HG02763 (cell line): ENCODE results near the gene SMTNL2.
"Not testable (repeated sequence)": the region's sequence is repeated elsewhere in the genome, so short reads cannot be mapped to it uniquely, and the experiment has no call there.

ENCODE experiments used
- ATAC-seq: cut with Tn5 transposase; IDR thresholded peaks from one replicate; pipeline ENCODE4 v1.9.1; 2021; ENCODE audit warnings: mild to moderate bottlenecking, moderate library complexity; ENCODE audit not compliant: unreplicated experiment

Gene SMTNL2

GRCh38 chr17:4599505-4600281 is 15.4 kb downstream of the SMTNL2 start:
- no peak for ATAC-seq

DNA sequence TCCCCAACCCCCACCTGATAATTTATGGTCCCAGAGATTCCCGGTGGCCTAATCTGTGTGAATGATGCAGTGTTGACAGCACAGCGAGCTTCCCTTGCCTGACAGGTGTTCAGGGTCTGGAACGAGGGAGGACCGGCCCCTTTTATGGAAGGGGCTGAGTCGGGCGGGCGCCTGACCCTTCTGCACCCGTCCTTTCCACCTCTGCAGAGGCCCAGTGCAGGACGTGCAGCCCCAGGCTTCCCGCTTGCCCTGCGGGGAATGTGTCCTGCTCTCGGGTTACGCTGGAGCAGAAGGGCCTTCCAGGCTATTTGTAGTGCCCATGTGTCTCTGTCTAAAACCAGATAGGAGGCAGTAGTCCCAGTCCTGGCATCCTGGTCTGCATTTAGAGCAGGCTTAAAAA is 16.2 kb downstream of the SMTNL2 start:
- no peak for ATAC-seq

DNA sequence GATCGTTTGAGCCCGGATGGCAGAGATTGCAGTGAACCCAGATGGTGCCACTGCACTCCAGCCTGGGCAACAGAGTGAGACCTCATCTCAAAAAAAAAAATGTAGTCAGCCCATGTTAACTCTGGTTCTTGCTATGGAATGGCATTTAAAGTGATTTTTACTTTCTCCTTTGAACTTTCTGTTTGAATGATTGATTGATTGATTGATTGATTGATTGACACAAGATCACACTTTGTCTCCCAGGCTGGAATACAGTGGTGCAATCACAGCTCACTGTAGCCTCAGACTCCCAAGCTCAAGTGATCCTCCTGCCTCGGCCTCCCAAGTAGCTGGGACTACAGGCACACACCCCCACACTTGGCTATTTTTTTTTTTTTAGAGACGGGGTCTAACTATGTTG is 17.0 kb downstream of the SMTNL2 start:
- no peak for ATAC-seq

DNA sequence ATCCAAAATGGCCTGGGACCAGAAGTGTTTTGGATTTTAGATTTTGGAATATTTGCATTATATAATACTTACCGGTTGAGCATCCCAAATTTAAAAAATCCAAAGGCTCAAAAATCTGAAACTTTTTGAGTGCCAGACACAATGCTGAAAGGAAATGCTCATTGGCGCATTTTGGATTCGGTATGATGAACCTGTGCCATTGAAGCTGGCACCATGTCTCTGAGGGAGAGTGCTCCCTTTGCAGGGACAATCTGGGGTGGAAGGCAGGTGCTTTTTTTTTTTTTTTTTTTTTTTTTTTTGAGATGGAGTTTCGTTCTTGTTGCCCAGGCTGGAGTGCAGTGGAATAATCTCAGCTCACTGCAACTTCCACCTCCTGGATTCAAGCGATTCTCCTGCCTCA is 17.7 kb downstream of the SMTNL2 start:
- no peak for ATAC-seq

- no peak for ATAC-seq
Measured at GRCh38 chr17:4604111-4604644, 19.8 kb downstream of the SMTNL2 start.

- ATAC-seq = not testable (repeated sequence)
Measured at GRCh38 chr17:4604736-4605135, 20.4 kb downstream of the SMTNL2 start.

GRCh38 chr17:4605826-4606225 is 21.5 kb downstream of the SMTNL2 start:
- no peak for ATAC-seq

GRCh38 chr17:4607261-4607741 is 23.0 kb downstream of the SMTNL2 start:
- no peak for ATAC-seq

DNA sequence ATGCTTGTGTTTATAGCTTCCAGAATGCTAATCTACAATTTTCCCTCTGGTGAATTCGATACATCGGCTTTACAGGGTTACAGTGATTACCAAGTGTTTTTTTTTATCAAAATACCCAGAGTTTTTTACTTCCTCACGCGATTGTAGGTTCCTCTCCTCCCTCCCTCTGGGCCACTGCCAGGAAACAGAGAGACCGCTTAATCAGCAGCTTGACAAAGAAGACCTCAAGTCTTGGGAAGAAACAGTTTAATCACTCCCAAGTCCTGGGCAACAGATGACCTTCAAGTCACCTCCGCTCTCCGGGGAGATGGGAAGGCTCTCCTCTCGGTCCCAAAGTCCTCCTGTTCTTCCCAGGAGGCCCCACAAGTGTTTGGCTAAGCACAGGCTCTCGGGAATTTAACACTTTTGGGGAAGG is 23.5 kb downstream of the SMTNL2 start:
- ATAC-seq = no peak

DNA sequence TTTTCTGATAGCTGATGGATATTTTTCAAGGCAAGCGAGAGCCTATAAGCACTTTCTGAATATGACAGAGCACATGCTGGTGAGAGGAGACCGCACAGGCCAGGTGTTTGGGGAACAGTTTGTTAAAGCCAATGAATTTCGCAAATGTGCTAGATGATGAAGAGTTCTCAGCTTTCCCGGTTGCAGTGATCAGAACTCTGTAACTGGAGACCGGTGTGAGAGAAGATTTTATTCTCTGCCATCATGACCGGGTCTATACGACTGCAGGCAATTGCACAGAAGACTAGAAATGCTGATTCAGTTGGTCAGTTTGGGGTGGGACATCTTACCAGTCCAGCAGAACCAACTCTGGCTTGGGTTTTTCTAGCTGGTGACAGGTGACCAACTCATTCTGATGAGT is 25.4 kb downstream of the SMTNL2 start:
- no peak for ATAC-seq

GRCh38 chr17:4610162-4610561 is 25.8 kb downstream of the SMTNL2 start:
- ATAC-seq = no peak

DNA sequence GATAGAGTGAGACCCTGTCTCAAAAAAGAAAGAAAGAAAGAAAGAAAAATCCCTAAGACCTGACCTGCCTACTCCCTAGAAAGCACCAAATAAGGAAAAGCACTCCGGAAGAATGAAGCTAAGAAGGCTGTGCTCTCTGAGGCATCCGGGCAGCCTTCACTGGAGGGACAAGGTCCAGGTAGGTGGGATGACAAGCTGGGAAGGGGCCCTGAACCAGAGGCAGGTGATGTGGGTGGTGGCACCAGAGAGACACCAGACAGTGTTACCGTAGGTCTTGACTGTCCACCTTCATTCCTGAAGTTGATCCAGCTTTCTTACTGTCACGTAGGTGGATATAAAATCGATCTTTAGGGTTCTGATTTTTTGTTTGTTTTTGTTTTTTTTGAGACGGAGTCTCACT is 26.3 kb downstream of the SMTNL2 start:
- no peak for ATAC-seq

DNA sequence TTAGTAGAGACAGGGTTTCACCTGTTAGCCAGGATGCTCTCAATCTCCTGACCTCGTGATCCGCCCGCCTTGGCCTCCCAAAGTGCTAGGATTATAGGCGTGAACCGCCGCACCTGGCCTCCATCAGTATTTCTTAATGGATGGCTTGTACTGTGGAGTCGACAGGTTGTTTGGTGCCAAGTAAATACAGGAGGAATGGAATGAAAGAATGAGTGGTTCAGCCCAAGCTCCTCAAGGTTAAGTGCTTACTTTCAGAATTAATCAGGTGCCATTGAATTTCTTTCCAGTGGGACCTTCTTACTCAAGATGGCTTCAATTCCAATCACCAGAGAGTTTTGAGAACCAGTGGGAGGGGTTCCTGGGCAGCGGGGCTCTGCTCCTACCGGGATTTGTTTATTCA is 32.1 kb downstream of the SMTNL2 start:
- ATAC-seq = no peak

DNA sequence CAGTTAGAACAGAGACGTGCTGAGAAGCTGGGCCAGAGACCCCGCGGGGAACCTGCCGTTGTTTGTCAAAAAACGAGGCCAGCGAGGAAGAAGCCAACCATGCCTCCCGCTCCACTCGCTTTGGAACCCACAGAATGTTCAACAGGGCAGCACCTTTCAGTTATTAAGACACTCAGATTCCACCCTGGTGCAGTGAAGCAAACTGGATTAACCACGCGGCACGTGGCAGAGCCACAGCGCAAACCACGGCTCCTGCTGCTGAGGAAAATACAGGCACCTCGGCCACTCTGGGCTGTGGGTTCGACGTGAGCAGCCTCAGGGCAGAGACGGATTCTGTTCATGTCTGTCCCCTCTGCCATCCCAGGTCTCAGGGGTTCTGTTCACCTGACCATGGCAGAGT is 32.8 kb downstream of the SMTNL2 start:
- no peak for ATAC-seq

DNA sequence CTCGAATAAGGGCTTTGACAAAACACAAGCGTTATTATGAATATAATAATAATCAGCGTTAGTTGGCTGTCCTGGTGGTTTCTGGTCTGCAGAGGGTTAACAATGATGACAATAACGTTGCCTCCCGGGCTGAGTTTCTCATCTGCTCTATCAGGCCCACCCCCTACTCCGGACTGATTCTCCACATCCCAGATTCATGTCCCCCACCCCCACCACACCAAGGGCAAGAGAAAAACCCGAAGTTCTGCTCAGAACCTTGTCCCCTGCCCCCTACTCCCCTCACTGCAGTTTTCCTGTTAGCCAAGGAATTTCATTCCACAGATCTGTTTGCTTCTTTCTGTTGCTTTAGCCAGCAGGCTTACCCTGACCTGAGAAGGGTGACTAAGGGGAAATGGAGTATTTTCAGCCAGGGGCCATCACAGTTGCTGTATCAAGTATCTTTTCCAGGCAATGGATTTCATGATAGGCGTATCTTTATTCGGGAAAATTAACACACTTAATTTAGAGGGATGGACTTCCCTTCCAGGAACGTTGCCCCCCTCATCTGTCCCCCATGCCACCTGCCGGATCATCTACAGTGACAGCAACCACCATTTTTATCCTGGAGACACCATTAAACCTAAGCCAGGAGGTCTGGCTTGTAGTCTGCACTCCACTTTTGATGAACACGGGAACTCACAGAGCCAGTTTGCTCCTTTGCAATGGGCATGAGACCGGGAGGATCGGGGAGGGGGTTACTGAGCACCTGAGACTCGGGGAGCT is 33.4 kb downstream of the SMTNL2 start:
- ATAC-seq = no peak

DNA sequence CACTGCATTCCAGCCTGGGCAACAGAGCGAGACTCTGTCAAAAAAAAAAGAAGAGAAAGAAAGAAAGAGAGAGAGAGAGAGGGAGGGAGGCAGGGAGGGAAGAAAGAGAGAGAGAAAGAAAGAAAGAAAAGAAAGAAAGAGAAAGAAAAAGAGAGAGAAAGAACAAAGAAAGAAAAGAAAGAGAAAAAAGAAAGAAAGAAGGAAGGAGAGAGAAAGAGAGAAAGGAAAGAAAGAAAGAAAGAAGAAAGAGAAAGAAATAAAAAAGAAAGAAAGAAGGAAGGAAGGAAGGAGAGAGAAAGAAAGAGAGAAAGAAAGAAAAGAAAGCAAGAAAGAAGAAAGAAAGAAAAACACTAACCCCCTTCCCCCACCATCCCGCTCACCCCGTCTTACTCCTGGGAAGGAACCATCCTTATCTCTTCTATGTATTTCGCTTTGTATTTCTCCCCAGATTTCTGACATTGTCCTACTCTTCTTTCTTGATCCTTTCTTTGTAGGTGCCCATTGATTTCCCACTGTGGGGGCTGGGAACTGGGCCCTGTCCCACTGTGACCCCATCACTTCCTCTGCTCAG is 36.3 kb downstream of the SMTNL2 start:
- ATAC-seq = no peak

DNA sequence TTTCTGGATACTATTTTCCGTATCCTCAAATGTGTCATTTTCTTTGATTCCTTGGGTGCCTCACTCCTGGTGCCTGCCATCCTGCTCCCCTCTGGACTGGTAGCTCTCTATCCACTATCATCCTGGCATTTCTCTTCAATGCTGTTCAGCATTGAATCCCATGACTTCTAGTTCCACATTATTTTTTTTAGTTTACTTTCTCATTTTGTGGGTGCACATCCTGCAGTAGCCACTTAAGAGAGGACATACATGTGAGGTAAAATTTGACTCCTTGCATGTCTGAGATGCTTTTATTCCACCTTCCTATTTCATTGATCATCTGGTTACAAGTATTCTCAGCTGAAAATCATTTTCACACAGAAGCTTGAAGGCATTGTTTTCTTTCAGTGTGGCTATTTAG is 38.0 kb downstream of the SMTNL2 start:
- ATAC-seq = no peak

DNA sequence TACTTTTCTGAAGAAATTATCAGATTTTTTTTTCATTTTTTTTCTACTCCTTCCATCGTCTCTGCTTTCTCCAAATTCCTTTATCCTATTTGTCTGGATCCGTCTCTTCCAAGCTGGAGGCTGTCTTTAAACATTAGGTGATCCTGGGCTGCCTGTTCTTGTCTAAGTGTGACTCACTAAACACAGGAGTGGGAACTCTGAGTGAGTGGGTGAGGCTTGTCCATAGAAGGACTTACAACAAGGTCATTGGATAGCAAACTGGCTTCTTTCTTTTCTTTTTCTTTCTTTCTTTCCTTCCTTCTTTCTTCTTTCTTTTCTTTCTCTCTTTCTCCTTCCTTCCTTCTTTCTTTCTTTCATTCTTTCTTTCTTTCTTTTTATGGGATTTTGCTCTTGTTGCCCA is 38.9 kb downstream of the SMTNL2 start:
- no peak for ATAC-seq

- ATAC-seq = not testable (repeated sequence)
Measured at GRCh38 chr17:4624451-4624911, 40.2 kb downstream of the SMTNL2 start.

GRCh38 chr17:4625181-4625617 is 40.9 kb downstream of the SMTNL2 start:
- ATAC-seq = no peak

DNA sequence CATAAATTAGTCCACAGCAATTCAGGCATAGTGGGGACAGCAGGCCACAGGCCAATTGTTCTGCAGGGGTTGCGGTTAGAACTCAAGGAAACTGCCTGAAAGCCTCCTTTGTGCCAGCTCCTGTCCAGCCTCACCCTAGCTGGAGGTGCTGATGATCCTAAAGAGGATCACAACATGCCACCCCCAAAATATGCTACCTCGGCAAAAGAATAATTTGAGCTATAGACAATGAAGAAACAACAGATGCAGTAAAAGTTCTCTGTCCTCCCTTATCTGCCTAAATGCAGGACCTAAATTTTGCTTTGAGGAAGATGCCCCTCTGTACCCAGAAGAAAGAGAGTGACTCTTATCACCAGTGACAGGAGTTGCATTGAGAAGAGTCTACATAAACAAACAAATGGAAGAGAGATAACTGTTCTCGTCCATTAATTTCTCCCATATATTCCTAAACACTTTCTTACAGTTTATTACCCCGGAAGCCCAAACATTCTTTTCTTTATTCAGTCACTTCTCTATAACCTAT is 42.5 kb downstream of the SMTNL2 start:
- no peak for ATAC-seq
